ENCODE data around the gene LMO1.

Gene LMO1

GRCh38 chr11:8250434-8250833 lies 13.2 kb downstream of the LMO1 start:
- in situ Hi-C loops (cut with MboI; ENCODE audit: low sequenced_read_pairs, unreplicated experiment): no loop called here
- DNase-seq (ENCODE audit: low spot score): no peak
- no peak for TF ChIP-seq CTCF (IDR thresholded peaks at IDR 0.05; ENCODE audit: borderline replicate concordance, control extremely low read depth, extremely low read depth, insufficient read depth, missing control alignments)

DNA sequence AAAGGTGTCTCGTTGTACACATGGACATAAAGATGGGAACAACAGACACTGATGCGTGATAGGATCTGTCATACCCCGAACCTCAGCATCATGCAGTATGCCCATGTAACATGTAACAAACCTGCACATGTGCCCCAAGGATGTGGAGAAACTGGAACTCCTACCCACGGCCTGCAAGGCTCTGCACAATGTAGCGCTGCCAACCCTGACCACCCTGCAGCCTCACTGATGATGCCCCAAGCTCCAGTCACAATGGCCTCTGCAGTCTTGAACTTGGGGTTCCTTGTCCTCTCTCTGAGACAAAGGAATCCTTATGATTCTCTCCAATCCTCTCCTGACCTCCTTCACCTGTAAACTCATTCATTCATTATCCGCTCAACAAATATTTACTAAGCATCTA lies 14.2 kb downstream of the LMO1 start:
- no peak for DNase-seq (ENCODE audit: low spot score)
- in situ Hi-C loops (cut with MboI; ENCODE audit: low sequenced_read_pairs, unreplicated experiment): no loop called here
- TF ChIP-seq CTCF (IDR thresholded peaks at IDR 0.05; ENCODE audit: borderline replicate concordance, control extremely low read depth, extremely low read depth, insufficient read depth, missing control alignments): no peak

GRCh38 chr11:8248786-8249185 lies 14.9 kb downstream of the LMO1 start:
- no peak for TF ChIP-seq CTCF (IDR thresholded peaks at IDR 0.05; ENCODE audit: borderline replicate concordance, control extremely low read depth, extremely low read depth, insufficient read depth, missing control alignments)
- DNase-seq (ENCODE audit: low spot score): no peak
- in situ Hi-C loops (cut with MboI; ENCODE audit: low sequenced_read_pairs, unreplicated experiment): no loop called here

GRCh38 chr11:8247312-8247711 lies 16.4 kb downstream of the LMO1 start:
- in situ Hi-C loops (cut with MboI; ENCODE audit: low sequenced_read_pairs, unreplicated experiment): no loop called here
- peak; percentile 15 for TF ChIP-seq CTCF (IDR thresholded peaks at IDR 0.05; ENCODE audit: borderline replicate concordance, control extremely low read depth, extremely low read depth, insufficient read depth, missing control alignments)
- DNase-seq (ENCODE audit: low spot score): no peak

- no peak for TF ChIP-seq CTCF (IDR thresholded peaks at IDR 0.05; ENCODE audit: borderline replicate concordance, control extremely low read depth, extremely low read depth, insufficient read depth, missing control alignments)
- DNase-seq (ENCODE audit: low spot score): no peak
- in situ Hi-C loops (cut with MboI; ENCODE audit: low sequenced_read_pairs, unreplicated experiment): no loop called here
Observed at GRCh38 chr11:8243458-8243857, 20.2 kb downstream of the LMO1 start.

DNA sequence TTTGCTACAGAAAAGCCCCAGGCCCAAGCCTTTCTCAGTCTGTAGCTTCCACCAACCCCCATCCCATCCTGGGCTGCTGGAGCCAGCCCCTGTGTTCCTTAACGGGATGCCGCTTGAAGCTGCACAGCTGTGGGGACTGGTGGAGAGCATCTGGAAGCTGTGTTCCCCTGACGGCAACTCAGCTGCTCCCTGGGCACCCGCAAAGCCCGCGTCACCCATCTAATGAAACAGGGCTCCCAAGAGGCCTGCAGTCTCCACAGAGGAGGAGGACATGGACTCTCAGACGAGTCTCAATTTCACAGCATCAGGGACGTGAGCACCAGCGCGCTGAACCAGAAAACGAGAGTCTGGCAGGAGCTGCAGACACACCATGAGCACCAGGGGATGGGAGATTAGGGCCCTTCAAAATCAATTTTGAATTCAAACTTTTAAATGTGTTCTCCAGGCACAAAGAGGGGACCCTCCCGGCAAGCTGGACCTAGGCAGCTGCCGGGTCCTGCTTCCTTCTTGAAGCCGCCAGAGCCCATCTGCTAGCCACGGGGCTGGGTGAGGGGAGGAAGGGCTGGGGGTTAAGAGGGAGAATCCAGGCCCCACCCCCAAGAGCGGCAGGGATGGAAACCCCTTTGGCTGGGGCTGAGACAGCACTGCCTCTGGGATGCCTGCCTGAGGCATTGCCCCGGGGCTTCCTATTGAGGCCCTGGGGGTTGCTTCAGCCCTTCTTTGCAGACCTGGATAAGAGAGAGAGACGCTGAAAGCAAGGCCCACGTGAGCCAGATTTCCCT lies 21.0 kb downstream of the LMO1 start:
- in situ Hi-C loops (cut with MboI; ENCODE audit: low sequenced_read_pairs, unreplicated experiment): no loop called here
- DNase-seq (ENCODE audit: low spot score): no peak
- no peak for TF ChIP-seq CTCF (IDR thresholded peaks at IDR 0.05; ENCODE audit: borderline replicate concordance, control extremely low read depth, extremely low read depth, insufficient read depth, missing control alignments)
